ENCODE data around the gene DEGS2.
"Not testable (repeated sequence)": the region's sequence is repeated elsewhere in the genome, so short reads cannot be mapped to it uniquely, and the experiment has no call there.

The DEGS2 gene

GRCh38 chr14:100159094-100159864, at the start of gene DEGS2:
TSS of gene DEGS2 (minus strand) at chr14:100159645. CDS start at chr14:100159587, 58 bp downstream.
- Histone ChIP-seq H3K4me2 (ENCODE audit: low read depth, low read length, poor library complexity, severe bottlenecking) (no peak within 1 kb of the TSS), H3K36me3 (ENCODE audit: insufficient read depth, low read length) (no peaks in the 10 kb centered on the region), H3K9me2 (replicated peaks; ENCODE audit: low read depth, low read length) (no peaks in the 10 kb centered on the region), H3K79me2 (ENCODE audit: insufficient read depth, low read length) (no peaks in the 10 kb centered on the region), H4K20me1 (ENCODE audit: insufficient read depth, low read length, poor library complexity, severe bottlenecking) (no peaks in the 10 kb centered on the region), H3F3A (ENCODE audit: low read depth) (no peaks in the 10 kb centered on the region), H2AFZ (ENCODE audit: low read length) (no peak within 1 kb of the TSS), H3K4me1 (ENCODE audit: insufficient read depth, low read length, poor library complexity, severe bottlenecking) (no peaks in the 10 kb centered on the region), H3K4me3 (ENCODE audit: low read length, poor library complexity, severe bottlenecking) (no peak within 1 kb of the TSS), H3K9ac (ENCODE audit: low read depth, low read length, poor library complexity, severe bottlenecking) (no peak within 1 kb of the TSS), H3K9me3 (ENCODE audit: insufficient read depth, low read depth, low read length) (no peaks in the 10 kb centered on the region; the same call in 1 of the 2 replicates), H3K27me3 (ENCODE audit: insufficient read depth, low read length, poor library complexity, severe bottlenecking) (no peaks in the 10 kb centered on the region)
- TF ChIP-seq CTCF (conservative IDR thresholded peaks at IDR 0.05; ENCODE audit: low read length) (no peak), EZH2phosphoT487 (IDR thresholded peaks at IDR 0.05; ENCODE audit: borderline replicate concordance) (no peak)

GRCh38 chr14:100208136-100208535, 48.7 kb upstream of the DEGS2 start:
- H3K9me2 ChIP-seq (replicated peaks; ENCODE audit: low read depth, low read length); H3K4me1 ChIP-seq (ENCODE audit: insufficient read depth, low read length, poor library complexity, severe bottlenecking); H4K20me1 ChIP-seq (ENCODE audit: insufficient read depth, low read length, poor library complexity, severe bottlenecking); H3F3A ChIP-seq (ENCODE audit: low read depth); H3K4me2 ChIP-seq (ENCODE audit: low read depth, low read length, poor library complexity, severe bottlenecking); H2AFZ ChIP-seq (ENCODE audit: low read length); H3K9me3 ChIP-seq (ENCODE audit: insufficient read depth, low read depth, low read length); H3K4me3 ChIP-seq (ENCODE audit: low read length, poor library complexity, severe bottlenecking); H3K9ac ChIP-seq (ENCODE audit: low read depth, low read length, poor library complexity, severe bottlenecking); H3K27me3 ChIP-seq (ENCODE audit: insufficient read depth, low read length, poor library complexity, severe bottlenecking); H3K36me3 ChIP-seq (ENCODE audit: insufficient read depth, low read length): not testable (repeated sequence)
- H3K79me2 ChIP-seq (ENCODE audit: insufficient read depth, low read length): peaks cover 17% of the 10 kb centered on the region

- H3K79me2 ChIP-seq (ENCODE audit: insufficient read depth, low read length): peaks cover 12% of the 10 kb centered on the region
- not testable (repeated sequence) for H3K4me1 ChIP-seq (ENCODE audit: insufficient read depth, low read length, poor library complexity, severe bottlenecking); H3F3A ChIP-seq (ENCODE audit: low read depth); H3K36me3 ChIP-seq (ENCODE audit: insufficient read depth, low read length); H2AFZ ChIP-seq (ENCODE audit: low read length); H4K20me1 ChIP-seq (ENCODE audit: insufficient read depth, low read length, poor library complexity, severe bottlenecking); H3K4me3 ChIP-seq (ENCODE audit: low read length, poor library complexity, severe bottlenecking); H3K9ac ChIP-seq (ENCODE audit: low read depth, low read length, poor library complexity, severe bottlenecking); H3K9me2 ChIP-seq (replicated peaks; ENCODE audit: low read depth, low read length); H3K27me3 ChIP-seq (ENCODE audit: insufficient read depth, low read length, poor library complexity, severe bottlenecking); H3K9me3 ChIP-seq (ENCODE audit: insufficient read depth, low read depth, low read length); H3K4me2 ChIP-seq (ENCODE audit: low read depth, low read length, poor library complexity, severe bottlenecking)
Observed at GRCh38 chr14:100207588-100207987, 48.1 kb upstream of the DEGS2 start.

- not testable (repeated sequence) for H4K20me1 ChIP-seq (ENCODE audit: insufficient read depth, low read length, poor library complexity, severe bottlenecking); H3K9ac ChIP-seq (ENCODE audit: low read depth, low read length, poor library complexity, severe bottlenecking); H3K9me3 ChIP-seq (ENCODE audit: insufficient read depth, low read depth, low read length); H3K9me2 ChIP-seq (replicated peaks; ENCODE audit: low read depth, low read length); H3K4me2 ChIP-seq (ENCODE audit: low read depth, low read length, poor library complexity, severe bottlenecking); H3K36me3 ChIP-seq (ENCODE audit: insufficient read depth, low read length); H3K27me3 ChIP-seq (ENCODE audit: insufficient read depth, low read length, poor library complexity, severe bottlenecking); H3K4me3 ChIP-seq (ENCODE audit: low read length, poor library complexity, severe bottlenecking); H2AFZ ChIP-seq (ENCODE audit: low read length); H3K4me1 ChIP-seq (ENCODE audit: insufficient read depth, low read length, poor library complexity, severe bottlenecking); H3K79me2 ChIP-seq (ENCODE audit: insufficient read depth, low read length); H3F3A ChIP-seq (ENCODE audit: low read depth)
Observed at GRCh38 chr14:100204835-100205167, 45.4 kb upstream of the DEGS2 start.
